ENCODE measurements around the gene SKP2.
A peak's percentile ranks its signal among the peaks of the same experiment; 100 is the strongest.
"Not testable (repeated sequence)": the region's sequence is repeated elsewhere in the genome, so short reads cannot be mapped to it uniquely, and the experiment has no call there.

SKP2 gene

DNA sequence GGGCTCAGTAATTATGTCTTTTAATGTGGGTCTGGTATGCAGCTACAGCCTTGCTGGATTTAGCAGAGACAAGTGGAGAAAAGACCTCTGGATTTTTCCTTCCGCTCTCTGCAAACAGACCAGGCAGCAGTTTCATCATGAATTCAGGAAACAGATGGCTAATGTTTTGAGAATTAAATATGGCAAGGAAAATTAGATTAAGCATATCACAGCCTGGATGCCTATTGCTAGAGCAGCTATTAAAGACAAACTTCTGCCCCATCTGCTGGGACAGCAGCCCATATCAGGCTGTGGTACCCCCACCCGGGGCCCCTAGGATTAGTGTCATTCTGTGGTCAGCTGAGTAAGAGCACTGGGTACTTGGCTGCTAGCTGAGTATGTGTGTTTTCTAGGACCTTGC lies 6.2 kb downstream of the SKP2 start:
- DNase-seq = no peak

DNA sequence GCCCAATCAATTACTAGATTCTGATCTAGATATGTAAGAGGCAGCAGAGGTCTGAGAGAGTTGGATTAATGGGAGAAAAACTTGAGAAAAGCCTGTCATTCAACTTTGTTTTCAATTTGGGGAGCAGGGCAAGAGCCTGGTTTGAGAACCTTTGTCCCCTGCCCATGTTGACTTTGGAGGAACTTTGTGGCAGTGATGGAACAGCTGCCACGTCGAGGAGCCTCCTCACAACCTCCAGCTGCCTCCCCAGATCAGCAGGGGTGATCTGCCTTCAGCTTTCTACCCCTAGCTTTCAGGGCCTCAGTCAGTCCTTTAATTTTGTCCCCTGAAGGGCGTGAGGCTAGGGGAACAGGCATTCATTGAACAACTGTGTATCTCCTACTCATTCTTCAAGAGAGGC lies 8.7 kb downstream of the SKP2 start:
- no peak for DNase-seq

DNA sequence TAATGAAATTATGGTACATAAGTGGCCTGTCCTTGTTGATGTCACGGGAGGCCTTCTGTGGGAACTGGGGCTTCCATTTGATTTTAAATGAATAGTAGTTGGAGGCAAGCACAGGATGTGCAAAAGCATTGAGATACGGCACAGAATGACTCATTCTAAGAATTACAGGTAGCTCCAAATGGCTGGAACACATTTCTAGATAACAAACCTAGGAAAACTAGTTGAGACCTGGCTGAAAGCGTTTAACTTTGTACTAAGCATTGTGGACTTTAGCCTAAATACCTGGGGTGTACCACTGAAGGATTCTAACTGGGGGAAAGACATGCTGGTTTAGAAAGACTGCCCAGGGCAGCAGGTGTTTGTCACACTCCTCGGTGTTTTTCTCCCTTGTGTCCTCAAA lies 9.4 kb downstream of the SKP2 start:
- DNase-seq = no peak

DNA sequence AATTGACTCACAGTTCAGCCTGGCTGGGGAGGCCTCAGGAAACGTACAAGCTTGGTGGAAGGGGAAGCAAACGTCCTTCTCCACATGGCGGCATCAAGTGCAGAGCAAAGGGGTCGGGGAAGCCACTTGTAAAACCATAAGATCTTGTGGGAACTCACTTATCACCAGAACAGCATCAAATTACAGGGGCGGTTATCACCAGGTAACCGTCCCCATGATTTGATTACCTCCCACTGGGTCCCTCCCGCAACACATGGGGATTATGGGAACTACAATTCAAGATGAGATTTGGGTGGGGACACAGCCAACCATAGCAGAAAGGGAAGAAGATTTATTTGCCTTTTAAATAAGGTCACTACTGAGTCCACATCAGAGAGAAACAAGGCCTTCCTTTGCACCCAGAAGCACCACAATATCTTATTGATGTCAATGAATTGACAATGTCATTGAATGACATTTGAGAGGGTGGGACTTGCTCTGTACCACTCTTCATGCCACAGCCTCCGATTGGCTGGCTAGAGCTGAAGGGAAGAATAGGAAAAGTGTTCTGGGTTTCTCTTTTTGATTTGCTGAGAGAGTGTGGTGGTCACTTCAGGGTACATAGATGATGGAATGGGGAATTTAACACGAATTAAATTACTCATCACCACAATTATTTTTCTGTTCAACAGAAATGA lies 11.0 kb downstream of the SKP2 start:
- DNase-seq = peak in 4 of 14 donors; percentile 11 to 39 (median 26)

DNA sequence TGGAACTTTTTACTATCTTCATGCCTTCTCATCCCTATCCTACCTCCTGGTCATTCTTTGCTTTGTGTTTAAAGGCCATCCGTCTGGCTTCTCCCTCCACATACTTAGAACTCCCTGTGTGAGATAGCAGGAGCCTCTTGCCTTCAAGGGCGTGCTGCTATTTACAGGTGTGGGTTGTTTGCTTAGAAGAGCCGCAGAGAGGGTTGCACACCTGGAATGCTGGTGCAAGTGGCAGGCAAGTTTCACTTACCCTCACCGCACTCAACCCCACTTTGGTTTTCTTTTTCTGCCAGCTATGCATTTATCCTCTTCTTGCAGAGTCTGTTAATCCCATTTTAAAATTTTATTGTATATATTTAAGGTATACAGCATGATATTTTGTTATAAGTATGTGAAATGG lies 12.6 kb downstream of the SKP2 start:
- DNase-seq = no peak

DNA sequence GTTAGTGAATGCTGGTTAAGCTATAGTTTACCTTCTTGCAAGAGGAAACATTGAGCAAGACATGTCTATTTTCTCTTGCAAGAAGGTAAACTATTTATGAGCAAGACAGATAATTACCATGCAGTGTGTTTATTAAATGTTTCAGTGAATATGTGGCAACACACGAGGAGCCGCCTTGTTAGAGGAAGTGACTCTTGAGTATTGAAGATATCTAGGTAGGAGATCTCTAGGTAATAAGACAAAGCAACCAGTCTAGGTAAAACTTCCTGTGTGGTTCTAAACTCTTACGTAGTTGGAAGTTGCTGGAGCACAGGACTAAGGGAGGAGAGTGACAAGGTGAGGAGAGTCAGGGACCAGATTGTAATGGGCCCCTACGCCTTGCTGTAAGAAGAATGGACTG lies 16.8 kb downstream of the SKP2 start:
- no peak for DNase-seq

DNA sequence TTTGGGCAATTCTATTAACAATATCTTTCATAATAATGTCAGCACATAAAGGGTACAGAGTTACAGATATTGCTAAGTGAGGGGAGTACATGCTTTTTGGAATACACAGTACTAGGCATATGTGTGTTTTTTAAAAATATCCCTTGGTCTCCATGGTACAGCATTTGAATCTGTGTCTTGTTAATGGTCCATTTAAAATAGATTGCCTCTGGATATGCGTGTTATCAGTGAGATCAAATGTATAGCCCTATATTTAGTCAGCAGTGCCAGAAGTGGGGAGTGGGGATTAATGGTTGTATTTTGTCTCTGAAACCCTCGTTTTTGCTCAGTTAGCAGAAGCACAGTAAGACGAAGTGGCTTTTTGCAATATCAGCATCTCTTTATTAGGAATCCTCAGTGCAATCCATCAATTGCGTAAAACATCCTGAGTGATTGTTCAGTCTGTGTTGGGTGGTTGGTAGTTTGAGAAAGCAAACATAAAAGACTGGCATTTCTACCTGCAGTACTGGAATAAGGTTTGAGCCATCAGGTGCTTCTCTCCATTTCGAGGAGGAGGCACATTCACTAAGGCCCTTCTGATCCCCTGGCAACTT lies 19.0 kb downstream of the SKP2 start:
- no peak for DNase-seq

DNA sequence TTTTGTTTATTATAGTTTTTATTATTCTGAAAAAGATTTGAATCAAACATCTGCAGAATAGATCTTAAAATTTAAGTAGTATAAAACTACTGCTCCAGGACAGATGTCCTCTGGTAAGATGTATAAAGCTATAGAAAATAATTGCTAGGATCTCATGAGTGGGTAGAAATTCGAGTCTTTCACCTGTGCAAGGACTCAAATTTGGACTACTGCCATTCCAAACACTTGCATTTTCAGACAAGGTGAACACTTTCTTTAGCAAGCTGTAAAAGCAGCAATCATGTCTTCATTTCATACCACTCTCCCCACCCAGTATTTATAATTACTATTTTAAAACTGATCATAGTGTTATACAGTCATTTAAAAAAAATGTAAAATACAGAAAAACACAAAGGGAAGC lies 20.7 kb downstream of the SKP2 start:
- no peak for DNase-seq

DNA sequence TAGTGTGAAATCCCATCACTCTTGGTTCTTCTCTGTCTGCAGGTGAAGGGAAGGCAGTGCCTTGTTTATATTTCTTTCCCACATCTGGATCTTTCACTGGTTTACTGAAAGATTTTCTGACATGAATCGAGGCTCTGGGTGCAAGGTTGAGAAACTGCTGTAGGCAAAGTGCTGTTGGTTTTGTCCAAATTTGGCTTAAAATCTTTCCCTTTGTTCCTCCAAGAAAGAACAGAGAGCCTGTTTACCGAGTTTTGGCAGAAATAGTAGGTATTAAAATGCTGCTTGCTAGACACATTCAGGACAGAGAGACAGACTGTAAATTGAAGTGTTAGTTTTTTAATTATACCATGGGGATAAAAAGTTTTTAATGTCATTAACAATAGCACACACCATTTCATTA lies 21.5 kb downstream of the SKP2 start:
- no peak for DNase-seq

DNA sequence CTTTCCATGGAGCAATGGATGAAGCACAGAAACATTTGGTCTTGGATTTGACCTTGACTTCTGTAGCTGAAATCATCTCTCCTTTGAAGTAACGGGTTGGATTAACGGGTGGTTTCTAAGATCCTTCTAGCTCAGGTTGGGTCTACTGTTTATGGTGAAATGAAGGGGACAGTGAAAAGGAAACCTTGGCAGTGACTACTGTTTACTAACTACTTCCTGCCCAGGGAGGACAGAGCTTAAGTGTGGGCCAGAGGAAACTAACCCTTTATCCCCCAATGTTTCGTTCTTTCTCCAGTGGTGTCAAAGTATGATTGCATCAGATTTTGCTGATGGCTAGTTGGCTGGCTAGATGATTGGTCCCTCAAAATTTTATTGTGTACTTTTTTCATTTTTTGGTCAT lies 22.2 kb downstream of the SKP2 start:
- DNase-seq = no peak

DNA sequence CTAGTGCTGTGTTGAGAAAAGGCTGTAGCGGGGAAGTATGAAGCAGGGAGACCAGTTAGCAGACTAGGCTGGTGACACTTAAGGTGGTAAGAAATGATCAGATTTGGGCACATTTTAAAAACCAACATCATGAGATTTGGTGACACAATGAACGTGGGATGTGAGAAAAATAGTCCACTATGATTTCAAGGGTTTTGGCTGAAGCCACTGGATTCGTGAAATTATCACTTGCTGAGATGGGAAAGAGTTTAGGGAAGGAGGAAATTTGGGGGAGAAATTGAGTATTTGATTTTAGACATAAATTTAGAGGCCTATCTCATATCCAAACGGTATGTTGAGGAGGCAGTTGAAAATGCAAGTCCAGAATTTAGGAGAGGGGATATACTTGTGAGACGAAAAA lies 23.1 kb downstream of the SKP2 start:
- DNase-seq = no peak

DNA sequence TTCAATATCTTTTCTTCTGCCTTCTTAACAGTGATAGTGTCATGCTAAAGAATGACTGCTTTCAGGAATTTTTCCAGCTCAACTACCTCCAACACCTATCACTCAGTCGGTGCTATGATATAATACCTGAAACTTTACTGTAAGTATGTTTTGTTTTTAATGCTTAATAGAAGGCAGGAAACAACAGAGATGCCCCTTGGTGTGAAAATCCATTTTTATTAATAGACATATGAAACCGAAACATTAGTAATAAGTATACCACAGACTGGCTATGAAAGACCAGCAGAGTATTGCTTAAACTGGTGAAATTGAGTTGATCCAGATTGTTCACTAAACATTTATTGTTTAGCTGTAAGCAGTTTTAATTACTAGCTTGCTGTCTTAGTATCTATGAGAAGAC lies 25.2 kb downstream of the SKP2 start:
- no peak for DNase-seq

DNA sequence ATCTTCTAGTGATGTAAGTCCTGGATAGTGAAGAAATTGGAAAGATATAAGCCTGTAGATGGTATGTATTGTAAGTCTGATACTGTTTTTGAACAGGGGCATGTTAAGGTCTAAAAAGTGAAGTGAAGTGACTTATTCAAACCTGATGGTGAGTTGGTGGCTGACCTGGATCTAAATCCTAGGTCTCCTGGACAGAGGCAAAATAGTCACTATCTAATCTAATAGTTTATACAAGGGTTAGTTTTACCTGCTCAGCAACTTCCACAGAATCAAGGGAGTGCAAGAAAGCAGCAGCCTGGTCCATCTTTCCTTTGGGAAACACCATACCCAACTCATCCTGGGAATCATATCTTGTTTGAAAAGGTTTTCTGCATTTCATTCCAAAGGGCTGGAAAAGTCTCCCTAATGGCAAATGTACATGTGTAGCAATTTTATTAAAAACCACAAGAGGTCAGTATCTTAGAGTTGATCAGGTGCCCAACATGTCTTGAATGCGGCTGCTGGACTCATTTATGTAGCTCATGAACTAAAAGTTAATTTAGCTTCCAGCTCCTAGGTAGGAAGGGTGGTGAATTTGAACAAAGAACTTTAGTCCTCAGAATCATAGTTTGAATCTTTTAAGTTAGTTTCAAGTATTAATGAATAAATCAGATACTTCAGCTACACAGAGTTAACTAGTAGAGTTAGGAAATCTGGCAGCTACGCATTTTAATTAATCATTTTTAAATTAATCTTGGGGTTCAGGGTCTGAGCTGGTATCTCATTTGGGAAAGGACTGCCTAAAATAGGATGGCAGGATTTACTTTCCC lies 26.0 kb downstream of the SKP2 start:
- peak in 1 of 14 donors; percentile 8 for DNase-seq

DNA sequence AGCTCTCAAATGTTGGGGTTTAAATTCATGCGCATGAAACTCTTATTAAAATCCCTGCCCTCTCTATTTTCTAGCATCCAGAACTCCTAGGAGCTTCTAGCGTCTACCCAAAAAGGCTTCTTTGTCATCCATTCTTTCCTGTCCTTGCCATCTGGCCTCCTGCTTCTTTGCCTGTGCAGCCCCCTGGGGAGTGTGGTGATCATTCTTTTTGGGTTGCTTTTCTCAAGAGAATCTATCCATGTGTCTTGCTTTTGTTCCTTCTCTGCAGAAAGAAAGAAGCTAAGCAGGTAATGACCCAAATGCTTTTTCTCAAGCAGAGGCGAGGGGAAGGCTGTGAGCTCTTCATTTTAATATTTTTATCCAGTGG lies 26.6 kb downstream of the SKP2 start:
- DNase-seq = no peak

DNA sequence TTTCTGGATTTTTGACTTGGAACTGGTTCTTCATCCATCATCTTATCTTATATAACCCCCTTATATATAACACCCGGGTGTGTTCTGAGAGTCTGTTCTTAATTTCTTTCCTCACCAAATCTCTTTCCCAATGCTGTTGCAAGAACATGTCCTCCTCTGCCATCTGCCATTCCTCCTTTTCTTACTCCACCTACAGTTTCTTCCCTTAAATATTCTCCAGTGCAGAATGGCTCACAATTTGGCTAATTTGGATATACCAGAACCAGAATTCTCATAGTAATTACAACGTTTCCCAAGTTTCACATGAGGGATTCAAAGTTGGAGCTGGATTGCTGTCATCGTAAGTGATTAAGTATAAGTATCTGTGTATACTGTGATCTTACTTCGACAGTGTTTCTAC lies 28.0 kb downstream of the SKP2 start:
- DNase-seq = no peak

DNA sequence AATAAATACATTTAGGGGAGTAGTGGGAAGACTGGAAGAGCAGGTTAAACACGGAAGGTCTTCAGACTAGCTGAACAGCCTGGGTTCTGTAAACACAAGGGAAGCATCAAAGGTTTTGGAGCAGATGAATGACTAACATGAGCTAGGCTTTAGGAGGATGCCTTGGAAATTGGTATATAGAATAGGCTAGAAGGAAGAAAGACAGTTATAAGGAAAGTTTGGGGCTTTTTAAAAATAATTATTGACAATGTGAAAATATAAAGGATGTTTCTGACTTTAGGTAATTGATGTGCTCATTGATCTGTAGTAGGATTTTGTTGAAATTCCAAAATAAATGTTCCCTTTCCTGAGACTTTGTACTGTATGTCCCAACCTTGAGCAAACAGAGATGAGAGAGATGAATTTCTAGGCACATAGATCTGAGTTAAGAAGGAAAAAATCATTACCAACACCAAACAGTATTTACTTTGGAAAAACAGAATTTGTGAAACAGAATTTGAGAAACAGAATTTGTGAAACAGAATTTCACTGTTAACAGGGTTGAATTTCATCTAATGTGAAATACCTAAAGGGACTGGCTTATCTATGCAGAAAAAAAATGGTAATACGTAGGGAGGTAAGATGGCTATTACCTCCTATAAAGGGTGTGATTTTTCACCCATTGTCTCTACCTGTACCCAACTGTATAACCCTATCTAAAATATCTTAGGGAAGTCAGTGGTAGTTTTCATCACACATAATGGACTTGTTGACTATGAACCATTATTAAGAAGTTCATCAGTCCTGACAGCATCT lies 28.8 kb downstream of the SKP2 start:
- DNase-seq = no peak

DNA sequence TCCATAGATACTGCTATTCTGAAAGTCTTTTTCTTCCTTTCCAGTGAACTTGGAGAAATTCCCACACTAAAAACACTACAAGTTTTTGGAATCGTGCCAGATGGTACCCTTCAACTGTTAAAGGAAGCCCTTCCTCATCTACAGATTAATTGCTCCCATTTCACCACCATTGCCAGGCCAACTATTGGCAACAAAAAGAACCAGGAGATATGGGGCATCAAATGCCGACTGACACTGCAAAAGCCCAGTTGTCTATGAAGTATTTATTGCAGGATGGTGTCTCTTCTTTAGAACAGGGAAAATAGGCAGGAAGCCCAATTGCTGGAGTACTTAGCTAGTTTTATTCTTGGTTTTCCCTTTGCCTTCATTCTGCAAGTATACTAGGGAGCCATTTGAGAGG lies 29.9 kb downstream of the SKP2 start:
- DNase-seq = peak in 1 of 14 donors; percentile 11

DNA sequence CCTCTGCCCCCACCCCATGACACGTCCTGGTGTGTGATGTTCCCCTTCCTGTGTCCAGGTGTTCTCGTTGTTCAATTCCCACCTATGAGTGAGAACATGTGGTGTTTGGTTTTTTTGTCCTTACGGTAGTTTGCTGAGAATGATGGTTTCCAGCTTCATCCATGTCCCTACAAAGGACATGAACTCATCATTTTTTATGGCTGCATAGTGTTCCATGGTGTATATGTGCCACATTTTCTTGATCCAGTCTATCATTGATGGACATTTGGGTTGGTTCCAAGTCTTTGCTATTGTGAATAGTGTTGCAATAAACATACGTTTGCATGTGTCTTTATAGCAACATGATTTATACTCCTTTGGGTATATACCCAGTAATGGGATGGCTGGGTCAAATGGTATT lies 32.5 kb downstream of the SKP2 start:
- DNase-seq = not testable (repeated sequence)

DNA sequence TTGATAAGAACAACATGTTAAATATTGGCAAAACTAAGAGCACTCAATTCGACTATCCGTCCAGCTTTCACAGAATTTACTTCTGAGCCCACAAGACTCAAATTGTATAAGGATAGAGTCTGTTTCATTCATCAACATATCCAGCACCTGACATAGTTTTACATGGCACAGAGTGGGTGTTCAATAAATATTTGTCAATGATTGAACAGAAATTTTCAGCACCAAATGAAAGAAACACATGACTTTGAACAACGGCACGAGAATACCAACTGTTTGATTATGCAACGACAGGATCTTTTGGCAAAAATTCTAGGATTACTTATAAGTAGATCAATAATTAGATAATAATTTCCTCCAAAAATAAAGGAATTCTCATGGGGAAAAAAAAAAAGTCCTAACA lies 41.8 kb downstream of the SKP2 start:
- no peak for DNase-seq

DNA sequence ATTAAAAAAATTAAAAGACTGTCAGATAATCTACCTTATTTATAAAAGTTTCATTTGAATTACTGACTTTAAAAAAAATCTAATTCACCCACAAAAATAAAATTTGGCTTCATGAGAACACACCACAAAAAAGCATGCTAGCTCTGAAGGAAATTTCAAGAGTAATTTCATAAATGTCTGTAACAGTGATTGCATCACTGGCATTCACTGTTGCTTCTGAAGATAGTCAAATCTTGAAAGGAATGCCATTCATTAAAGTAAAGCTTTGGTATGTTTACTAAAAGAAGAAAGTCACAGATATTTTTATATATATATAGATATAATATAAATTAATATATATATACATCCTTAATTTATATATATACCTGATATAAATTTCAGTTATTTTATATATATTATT lies 46.4 kb downstream of the SKP2 start:
- DNase-seq = no peak

DNA sequence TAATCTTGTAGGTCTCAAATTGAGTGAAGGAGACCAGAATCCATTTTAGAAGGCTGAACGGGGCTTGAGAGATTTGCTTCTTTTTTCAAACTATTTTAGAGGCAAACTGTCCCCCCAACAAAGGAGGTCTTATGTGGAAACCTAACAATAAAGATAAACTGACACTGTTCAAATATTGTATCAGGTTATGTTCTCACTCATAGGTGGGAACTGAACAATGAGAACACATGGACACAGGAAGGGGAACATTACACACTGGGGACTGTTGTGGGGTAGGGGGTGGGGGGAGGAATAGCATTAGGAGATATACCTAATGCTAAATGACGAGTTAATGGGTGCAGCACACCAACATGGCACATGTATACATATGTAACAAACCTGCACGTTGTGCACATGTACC lies 46.9 kb downstream of the SKP2 start:
- not testable (repeated sequence) for DNase-seq

DNA sequence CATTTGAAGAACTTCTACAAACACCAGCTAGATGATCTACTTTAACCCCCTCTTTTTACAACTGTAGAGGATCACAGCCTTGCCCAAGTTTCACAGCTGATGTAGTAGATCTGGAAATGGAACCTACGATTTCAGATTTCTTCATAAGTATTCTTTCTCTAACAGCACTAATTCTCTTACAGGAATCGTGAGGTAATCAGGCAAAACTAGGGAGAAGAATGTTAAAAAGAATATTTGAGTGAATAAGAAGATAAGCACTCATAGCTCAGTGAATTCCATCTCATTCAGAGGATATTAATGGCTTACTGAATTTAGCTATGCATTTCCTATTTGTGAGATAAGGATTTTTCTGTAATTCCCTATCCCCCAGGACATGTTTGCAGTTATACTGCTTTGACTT lies 47.7 kb downstream of the SKP2 start:
- no peak for DNase-seq

DNA sequence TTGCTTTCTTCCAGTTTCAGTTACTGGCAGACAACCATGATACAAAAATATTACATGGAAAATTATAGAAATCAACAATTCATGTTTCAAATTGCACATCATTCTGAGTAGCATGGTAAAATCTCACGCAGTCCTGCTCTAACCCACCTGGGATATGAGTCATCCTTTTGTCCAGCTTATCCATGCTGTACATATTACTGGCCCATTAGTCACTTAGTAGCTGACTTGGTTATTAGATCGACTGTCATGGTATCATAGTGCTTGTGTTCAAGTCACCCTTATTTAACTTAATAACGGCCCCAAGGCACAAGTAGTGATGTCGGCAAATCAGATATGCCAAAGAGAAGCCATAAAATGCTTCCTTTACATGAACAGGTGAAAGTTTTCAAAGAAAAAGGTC lies 48.6 kb downstream of the SKP2 start:
- DNase-seq = no peak
